D341Med (cell line): ENCODE data around the gene KRTAP4-3.
"Not testable (repeated sequence)": the region's sequence is repeated elsewhere in the genome, so short reads cannot be mapped to it uniquely, and the experiment has no call there.

Experiments used
- DNase-seq: peaks from one replicate; pipeline ENCODE4 v3.0.0; 2012; ENCODE audit warnings: low spot score

KRTAP4-3 gene

DNA sequence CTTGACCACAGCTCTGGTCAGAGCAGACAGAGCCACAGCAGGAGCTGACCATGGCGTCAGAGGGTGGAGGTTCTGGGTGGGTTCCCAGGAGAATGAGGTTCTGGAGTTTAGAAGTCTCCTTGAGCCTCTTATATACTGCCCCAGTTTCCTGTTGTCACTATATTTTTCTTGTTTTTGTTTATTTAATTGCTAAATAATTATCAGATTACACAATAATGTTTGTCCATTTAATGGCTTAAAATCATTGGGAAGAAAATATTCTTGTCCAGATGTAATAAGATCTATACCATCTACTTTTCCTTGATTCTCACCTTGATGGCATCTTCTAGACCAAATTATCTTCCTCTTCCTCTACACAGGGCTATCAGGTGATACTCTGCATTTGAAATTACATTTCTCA, at the start of gene KRTAP4-3:
TSS of gene KRTAP4-3 (minus strand) at position 101 of the 400 bp plus-strand sequence. CDS start at position 52, 49 bp downstream.
- DNase-seq = no peak

DNA sequence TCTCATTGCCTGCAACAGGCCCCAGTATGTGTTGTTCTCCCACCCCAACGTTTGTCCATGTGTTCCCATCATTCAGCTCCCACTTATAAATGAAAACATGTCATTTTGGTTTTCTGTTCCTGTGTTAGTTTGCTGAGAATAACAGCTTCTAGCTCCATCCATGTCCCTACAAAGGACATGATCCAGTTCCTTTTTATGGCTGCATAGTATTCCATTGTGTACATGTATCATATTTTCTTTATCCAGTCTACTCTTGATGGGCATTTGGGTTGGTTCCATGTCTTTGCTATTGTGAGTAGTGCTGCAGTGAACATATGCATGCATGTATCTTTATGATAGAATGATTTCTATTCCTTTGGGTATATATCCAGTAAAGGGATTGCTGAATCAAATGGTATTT, 47.7 kb upstream of the KRTAP4-3 start:
- no peak for DNase-seq

DNA sequence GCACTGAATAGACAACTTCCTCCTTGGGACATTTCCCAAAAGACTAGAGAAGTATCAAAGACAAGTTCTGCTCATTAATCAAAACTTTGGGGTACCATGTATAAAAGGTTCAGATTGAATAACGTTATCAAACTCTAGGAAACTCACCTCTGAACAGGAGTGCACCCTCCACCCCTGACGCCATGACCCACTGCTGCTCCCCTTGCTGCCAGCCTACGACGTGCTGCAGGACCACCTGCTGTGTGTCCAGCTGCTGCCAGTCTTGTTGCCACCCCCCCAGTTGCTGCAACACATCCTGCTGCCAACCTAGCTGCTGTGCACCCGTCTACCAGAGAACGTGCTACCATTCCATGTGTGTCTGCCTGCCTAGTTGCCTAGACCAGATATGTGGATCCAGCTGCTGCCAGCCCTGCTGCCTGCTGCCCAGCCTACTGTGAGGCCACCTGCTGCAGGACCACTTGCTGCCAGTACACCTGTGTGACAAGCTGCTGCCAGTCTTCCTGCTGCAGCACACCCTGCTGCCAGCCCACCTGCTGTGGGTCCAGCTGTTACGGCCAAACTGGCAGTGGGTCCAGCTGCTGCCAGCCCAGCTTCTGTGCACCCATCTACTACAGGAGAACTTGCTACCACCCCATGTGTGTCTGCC, 44.6 kb upstream of the KRTAP4-3 start:
- DNase-seq = no peak

DNA sequence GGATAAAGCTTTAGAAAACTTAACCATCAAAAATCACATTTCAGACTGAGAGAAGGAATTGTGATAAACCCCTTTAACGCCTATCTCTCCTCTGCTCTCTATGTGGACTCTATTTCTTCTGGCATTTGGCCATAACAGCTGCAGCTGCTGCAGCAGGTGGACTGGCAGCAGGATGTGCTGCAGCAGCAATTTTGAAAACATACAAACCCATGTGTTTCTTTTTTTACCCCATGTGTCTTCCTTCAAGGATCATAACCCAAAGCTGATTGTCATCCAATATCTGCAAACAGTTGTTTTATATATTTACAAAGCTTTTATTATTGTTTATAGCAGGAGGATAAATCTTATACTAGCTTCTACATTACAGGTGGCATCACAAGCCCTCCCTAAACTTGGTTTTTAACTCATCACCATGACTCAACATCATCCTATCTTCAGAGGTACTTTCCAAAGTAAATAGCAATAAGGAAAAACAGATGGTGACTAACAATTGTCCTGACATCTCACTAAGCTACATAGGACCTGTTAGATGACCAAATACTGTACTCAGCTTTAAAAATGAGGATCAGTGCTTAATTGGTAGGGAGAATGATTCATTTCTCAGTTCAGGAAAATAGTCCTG, 43.9 kb upstream of the KRTAP4-3 start:
- DNase-seq = no peak

DNA sequence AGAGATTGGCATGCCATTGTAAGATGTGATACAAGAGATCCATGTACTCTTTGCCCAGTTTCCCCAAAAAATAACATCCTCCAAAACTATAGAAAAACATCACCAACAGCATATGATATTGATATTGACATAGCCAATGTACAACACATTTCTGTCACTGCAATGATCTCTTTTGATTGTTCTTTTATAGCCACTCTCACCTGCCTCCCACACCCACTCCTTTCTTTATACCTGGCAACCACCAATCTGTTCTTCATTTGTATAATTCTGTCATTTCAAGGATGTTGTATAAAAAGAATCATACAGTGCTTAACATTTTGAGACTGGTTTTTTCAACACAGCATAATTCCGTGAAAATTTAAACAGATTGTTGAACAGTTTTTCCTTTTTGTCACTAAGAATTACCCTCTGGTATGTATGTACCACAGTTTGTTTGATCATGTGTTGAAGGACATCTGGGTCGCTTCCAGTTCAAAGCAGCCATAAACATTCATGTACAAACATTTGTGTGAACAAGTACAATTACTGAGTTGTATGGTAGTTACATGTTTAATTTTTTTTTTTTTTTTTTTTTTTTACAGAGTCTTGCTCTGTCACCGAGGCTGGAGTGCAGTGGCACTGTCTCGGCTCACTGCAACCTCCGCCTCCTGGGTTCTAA, 31.5 kb upstream of the KRTAP4-3 start:
- no peak for DNase-seq

DNA sequence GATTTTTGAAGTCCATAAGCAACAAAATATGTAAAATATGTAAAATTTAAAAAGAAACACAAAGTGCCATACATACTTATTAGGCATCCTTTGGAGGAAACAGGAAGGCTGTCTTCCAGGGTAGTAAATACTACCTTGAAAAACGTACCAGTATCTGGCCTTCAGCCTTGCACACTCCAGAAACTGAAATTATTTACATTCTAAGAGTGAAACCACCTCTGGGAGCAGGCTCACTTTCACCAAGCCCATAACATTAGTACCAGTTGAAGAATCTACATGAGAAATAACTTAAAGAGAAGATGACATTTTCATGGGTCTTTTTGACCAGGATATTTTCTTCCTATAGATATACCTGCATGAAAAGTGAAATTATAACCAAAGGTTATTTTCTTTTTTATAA, 28.0 kb upstream of the KRTAP4-3 start:
- DNase-seq = no peak

- DNase-seq = no peak
Observed at GRCh38 chr17:41190328-41190727, 22.3 kb upstream of the KRTAP4-3 start.

- not testable (repeated sequence) for DNase-seq
Observed at GRCh38 chr17:41189837-41190318, 21.9 kb upstream of the KRTAP4-3 start, which contains the start of gene KRTAP9-1. KRTAP9-1 (plus strand) TSS chr17:41189887; CDS start chr17:41189887, 0 bp downstream.

GRCh38 chr17:41186872-41187271, 18.9 kb upstream of the KRTAP4-3 start:
- DNase-seq = no peak

DNA sequence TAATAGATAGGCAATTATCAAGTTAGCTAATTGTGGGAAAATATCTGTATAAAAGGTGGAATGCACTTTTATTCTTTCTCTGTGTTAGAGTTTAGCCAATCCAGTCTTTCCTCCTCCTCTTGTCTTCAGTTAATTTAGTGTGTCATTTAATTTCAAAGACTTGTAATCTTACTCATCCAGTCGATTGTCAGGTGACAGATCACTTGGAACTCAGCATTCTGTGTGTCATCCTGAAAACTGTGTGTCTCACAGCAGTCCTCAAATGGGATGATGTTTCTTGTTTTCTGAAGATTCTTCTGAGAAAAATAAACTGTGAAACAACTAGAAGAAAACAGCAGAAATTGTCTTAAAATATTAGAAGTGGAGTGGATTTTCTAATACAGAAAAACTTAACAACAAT, 17.0 kb upstream of the KRTAP4-3 start:
- no peak for DNase-seq

DNA sequence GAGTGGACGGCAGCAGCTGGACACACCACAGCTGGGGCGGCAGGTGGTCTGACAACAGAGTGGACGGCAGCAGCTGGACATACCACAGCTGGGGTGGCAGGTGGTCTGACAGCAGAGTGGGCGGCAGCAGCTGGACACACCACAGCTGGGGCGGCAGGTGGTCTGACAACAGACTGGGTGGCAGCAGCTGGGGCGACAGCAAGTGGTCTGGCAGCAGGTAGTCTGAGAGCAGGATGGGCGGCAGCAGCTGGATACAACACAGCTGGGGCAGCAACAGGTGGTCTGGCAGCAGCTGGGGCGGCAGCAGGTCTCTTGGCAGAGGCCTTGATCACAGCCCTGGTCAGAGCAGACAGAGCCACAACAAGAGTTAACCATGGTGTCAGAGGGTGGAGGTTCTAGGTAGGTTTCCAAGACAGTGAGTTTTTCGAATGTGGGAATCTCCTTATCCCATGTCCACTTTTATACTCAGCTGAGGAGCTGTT, 16.5 kb upstream of the KRTAP4-3 start, which contains the start of gene KRTAP4-1:
TSS of gene KRTAP4-1 (minus strand) at position 432 of the 482 bp plus-strand sequence. CDS start at position 375, 57 bp downstream.
- DNase-seq = no peak

DNA sequence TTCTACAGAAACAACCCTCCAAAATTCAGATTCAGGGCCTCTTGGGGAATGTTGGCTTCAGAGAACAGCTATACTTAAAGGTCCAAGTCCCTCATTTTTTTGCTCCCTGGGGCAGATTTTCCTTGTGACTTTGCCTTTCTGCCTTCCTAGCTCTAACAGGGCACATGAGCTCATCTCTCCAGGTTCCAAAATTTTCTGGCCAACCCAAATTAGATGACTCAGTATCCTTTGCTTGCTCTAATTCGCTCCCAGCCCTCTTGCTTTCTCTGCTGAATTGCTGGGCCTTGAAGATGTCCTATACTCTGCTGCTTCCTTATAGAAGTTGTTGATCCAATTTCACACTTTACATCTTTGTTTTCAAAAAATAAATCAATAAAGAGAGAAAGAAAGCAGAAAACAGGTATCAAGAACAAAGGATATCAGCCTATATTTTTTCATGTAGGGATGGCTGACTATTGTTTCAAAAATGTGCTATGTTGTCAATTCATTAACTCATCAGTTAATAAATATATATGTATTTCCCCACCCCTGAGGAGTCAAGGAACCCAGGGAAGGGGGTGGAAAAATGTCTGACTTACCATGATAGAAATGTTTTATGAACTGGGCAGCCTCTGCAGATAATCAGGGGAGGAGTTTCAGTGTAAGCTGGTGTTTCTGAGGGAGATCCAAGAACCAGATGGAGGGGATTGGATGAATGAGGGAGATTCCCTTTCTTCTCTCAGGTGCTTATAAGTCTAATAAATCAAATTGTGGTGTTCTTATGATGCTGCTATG, 11.0 kb upstream of the KRTAP4-3 start:
- no peak for DNase-seq

DNA sequence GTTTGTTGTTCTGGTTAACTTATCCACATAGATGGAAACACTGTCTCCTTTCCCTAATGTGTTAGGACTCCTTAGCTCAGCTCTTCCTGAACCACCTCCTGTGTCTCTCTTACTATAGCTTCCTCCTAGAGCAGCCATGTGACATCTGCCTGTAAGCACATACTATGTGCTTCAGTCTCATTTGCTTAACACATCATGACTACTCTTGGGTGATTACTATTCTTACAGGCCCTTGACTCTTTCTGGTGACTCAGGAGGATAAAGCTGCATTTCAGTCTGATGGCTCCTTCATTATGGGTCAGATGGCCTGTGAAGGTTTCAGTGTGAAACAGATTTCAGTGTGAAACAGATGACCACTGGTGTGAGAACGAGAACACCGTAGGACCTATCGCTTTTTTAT, 10.3 kb upstream of the KRTAP4-3 start:
- DNase-seq = no peak

GRCh38 chr17:41177727-41178271, 9.8 kb upstream of the KRTAP4-3 start, which contains the start of gene KRTAP4-2:
KRTAP4-2 (minus strand) TSS chr17:41178221; CDS start chr17:41178164, 57 bp downstream.
- DNase-seq = no peak

- DNase-seq = no peak
Observed at GRCh38 chr17:41176744-41177387, 8.8 kb upstream of the KRTAP4-3 start.

DNA sequence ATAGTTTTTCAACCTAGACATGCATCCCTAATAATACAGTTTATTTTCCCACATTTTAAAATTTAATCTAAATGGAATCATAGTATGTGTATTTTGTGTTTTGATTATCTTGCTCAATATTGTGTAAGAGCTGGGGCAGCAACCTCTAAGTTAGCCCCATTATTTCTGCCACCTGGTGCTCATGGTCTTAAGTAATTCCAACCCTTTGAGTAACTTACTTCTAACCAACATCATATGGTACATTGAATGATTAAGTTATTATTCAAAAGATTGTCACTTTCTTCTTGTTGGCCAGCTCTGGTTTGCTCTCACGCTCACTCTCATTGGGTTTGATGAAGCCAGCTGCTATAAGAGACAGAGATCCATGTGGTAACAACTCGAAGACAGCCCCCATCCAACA, 3.9 kb upstream of the KRTAP4-3 start:
- no peak for DNase-seq

- DNase-seq = no peak
Observed at GRCh38 chr17:41167561-41167960, 460 bp downstream of the KRTAP4-3 start.

DNA sequence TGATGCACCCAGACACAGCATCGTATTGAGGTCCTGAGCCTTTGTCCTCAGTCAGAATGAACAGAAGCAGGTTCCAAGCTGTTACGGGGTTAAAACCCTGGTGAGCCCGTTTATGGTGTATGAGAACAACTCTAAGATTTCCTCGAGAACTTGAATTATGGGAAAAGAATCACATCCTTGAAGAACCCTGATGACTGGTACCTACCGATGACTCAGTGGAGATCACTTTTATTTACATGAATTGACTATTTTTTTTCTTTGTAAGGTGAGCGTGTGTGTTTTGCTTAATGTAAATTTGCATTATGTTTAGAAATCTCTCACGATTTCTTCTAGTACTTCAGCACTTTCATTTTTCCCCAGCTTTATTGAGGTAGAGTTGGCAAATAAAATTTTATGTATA, 4.2 kb downstream of the KRTAP4-3 start:
- DNase-seq = no peak

DNA sequence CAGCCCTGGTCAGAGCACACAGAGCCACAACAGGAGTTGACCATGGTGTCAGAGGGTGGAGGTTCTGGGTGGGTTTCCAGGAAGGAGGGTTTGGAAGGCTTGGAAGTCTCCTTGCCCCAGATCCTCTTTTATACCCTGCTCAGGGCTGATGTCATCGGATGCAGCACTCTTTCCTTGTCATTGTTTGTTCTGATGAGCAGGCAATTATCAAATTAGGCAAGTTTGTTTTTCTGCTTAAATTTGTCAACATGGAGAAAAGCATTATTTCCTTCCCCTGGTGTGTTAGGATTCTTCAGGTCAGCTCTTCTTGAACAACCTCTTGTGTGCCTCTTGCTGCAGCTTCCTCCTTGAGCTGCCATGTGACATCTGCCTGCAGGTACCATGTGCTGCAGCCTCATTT, 7.4 kb downstream of the KRTAP4-3 start, which contains the start of gene KRTAP4-4:
TSS of gene KRTAP4-4 (minus strand) at position 101 of the 400 bp plus-strand sequence. CDS start at position 44, 57 bp downstream.
- no peak for DNase-seq

- not testable (repeated sequence) for DNase-seq
Observed at GRCh38 chr17:41160190-41160589, 7.8 kb downstream of the KRTAP4-3 start.

- DNase-seq = no peak
Observed at GRCh38 chr17:41153856-41154255, 14.2 kb downstream of the KRTAP4-3 start.
